ENCODE data around the gene NDST1. TPM values are rescaled to one million over a fixed set of nuclear protein-coding genes. Genes with fewer than 3 reads are reported as not detected.

Gene NDST1
- total RNA-seq, 1 experiment from 2014 or later = 33.1 TPM

DNA sequence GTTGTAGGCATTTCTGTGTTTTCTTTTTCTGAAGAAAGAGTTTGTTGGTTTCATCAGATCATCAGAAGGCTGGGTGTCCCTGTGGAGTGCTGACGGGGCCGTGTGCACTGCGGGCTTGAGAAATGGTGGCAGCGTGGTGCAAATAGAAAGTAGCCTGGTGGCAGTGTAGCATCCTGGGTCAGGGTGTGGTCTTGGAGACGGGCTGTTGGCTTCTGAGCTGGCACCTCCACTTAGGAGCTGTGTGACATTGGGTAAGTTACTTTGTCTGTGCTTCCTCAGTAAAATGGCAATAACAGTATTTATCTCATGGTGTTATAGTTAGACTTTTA lies 10.0 kb upstream of the NDST1 start:
- peak overlapping the region; percentile 65 for H3K4me2 ChIP-seq (ENCODE audit: low read length)

More for the DNA sequence above, 10.0 kb upstream of the NDST1 start:
- H3K4me3 ChIP-seq (replicated peaks in 1 of 2; ENCODE audit: low read depth in 1 of 2, low read length in 2 of 2) = peak overlapping the region; percentile 22 to 29
- H3K27me3 ChIP-seq (ENCODE audit: insufficient read depth, low read length) = no peaks in the 10 kb centered on the region
- TF ChIP-seq SP1 (IDR thresholded peaks at IDR 0.05; ENCODE audit: low read depth) (no peak), EGR1 (IDR thresholded peaks at IDR 0.05; ENCODE audit: low read depth) (no peak), RAD21 (IDR thresholded peaks at IDR 0.05; ENCODE audit: low read depth) (no peak), POLR2AphosphoS5 (IDR thresholded peaks at IDR 0.05; ENCODE audit: low read depth, low read length) (no peak), MAX (IDR thresholded peaks at IDR 0.05) (no peak), ZBTB33 (IDR thresholded peaks at IDR 0.05; ENCODE audit: extremely low read depth, insufficient replicate concordance, low read length) (no peak), POLR2A (IDR thresholded peaks at IDR 0.05; ENCODE audit: borderline replicate concordance, extremely low read depth, insufficient read depth, insufficient read length) (no peak), ELF1 (IDR thresholded peaks at IDR 0.05; ENCODE audit: borderline replicate concordance, low read depth) (no peak), CTCF (IDR thresholded peaks at IDR 0.05 in 2 of 3, conservative IDR thresholded peaks at IDR 0.05 in 1 of 3; ENCODE audit: borderline replicate concordance in 1 of 3, insufficient read depth in 1 of 3, low read depth in 2 of 3, low read length in 2 of 3) (no peak), FOSL1 (IDR thresholded peaks at IDR 0.05; ENCODE audit: low read depth) (no peak)
- no peaks in the 10 kb centered on the region for H3K36me3 ChIP-seq (ENCODE audit: control insufficient read depth in 1 of 2, insufficient read depth in 2 of 2, low read length in 2 of 2)
- no peaks in the 10 kb centered on the region for H3K9me2 ChIP-seq (ENCODE audit: insufficient read depth)
- DNase-seq (ENCODE audit: low read depth, low spot score) = no peak
- H3K9ac ChIP-seq (ENCODE audit: low read length) = peak overlapping the region; percentile 47
- TSS peak; percentile 26 for BruUV-seq (replicated peaks)
- H2AFZ ChIP-seq (ENCODE audit: low read depth, low read length, poor library complexity, severe bottlenecking) = no peak overlapping the region
- peaks cover 31 to 51% of the 10 kb centered on the region in 2 experiments for H3K4me1 ChIP-seq (ENCODE audit: control insufficient read depth in 1 of 2, insufficient read depth in 2 of 2, low read length in 2 of 2)
- H3K79me2 ChIP-seq (ENCODE audit: insufficient read depth, low read length) = peaks cover 59% of the 10 kb centered on the region
- POLR2A ChIA-PET = interaction anchor here (0.7 to 2.6 kb wide), 3 partner anchors 12 to 48 kb away, joined by 3 to 10 read pairs (median 3); partner anchors contain the start of gene RPS14
- H3K9me3 ChIP-seq (ENCODE audit: control insufficient read depth in 1 of 2, insufficient read depth in 1 of 2, low read depth in 1 of 2, low read length in 2 of 2) = no peaks in the 10 kb centered on the region
- intact Hi-C loops (cut with micrococcal nuclease) = no loop called here
- no peaks in the 10 kb centered on the region for H4K20me1 ChIP-seq (ENCODE audit: insufficient read depth)
- CTCF ChIA-PET = interaction anchor here (0.7 to 1.5 kb wide), 4 partner anchors 18 to 282 kb away, joined by 3 to 4 read pairs (median 4); no protein-coding TSS in a partner anchor
- H3K27ac ChIP-seq (ENCODE audit: low read depth, low read length) = peak overlapping the region; percentile 56
- RAD21 ChIA-PET (ENCODE audit: low non-redundant PET in 1 of 2, low total read pairs in 2 of 2, uncharacterized antibody in 2 of 2, unreplicated experiment in 2 of 2) = interaction anchor here in 1 of 2 experiments (0.6 kb wide), 1 partner anchor 19 kb away, joined by 3 read pairs; no protein-coding TSS in a partner anchor
- ATAC-seq = peak; percentile 47
